Stimulated activated CD4-positive, alpha-beta T cell treated with anti-CD3 and anti-CD28 coated beads, Interleukin-12 subunit alpha, Interleukin-12 subunit beta, amount 100 ng/mL, for 24 hours (primary cell): ENCODE measurements around the gene ALG1L2.
"Not testable (repeated sequence)": the region's sequence is repeated elsewhere in the genome, so short reads cannot be mapped to it uniquely, and the experiment has no call there.

ENCODE experiments used
- DNase-seq, 2 experiments: peaks; one replicate each; pipeline ENCODE4 v3.0.0-alpha.2; 2020; ENCODE audit warnings: low read depth in 2 of 2

The ALG1L2 gene

DNA sequence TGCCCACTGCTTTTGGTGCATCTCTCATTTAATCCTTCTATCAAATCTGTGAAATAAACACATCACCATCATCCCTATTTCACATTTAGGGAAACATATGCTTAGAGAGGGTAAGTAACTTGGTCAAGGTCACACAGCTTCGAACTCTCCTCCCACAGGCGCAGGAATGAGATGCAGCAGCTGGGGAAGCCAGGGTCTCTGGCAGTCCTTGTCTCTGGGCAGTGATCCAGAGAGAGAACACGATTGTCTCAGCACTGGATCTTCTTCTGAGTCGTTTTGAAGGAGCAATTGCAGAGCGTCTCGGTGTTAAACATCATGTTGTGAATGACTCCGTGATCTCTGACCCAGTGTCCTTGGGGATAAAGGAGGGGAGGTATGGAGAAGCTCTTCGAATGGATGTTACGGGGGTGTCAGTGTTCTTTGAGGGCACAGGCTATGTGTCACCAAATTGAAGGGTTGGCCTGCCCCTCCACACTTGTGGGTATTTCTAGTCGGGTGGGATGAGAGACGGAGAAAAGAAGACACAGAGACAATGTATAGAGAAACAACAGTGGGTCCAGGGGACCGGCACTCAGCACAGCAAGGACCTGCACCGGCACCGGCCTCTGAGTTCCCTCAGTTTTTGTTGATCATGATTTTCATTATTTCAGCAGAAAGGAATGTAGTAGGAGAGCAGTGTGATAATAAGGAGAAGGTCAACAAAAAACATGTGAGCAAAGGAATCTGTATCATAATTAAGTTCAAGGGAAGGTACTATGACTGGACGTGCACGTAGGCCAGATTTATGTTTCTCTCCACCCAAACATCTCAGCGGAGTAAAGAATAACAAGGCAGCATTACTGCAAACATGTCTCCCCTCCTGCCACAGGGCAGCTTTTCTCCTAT is 41.5 kb downstream of the ALG1L2 start:
- not testable (repeated sequence) for DNase-seq

DNA sequence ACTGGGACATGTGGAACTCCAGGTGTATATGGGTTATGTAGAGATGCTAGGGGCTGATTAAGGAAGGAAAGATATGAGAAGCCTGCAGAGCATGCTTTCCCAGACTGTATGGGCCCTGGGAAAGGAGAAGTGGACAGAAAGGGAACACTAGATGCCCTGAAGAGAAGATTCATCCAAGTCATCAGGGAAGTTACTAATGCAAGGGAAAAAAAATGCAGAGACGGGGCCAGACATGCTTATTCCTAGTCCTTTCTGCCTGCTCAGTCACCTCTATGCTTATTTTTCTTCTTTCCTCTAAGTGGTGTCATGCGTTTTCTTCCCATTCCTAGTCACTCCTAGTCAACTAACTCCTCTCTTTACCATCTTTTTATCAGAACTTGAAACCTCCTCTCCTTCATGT is 43.8 kb downstream of the ALG1L2 start:
- not testable (repeated sequence) for DNase-seq

DNA sequence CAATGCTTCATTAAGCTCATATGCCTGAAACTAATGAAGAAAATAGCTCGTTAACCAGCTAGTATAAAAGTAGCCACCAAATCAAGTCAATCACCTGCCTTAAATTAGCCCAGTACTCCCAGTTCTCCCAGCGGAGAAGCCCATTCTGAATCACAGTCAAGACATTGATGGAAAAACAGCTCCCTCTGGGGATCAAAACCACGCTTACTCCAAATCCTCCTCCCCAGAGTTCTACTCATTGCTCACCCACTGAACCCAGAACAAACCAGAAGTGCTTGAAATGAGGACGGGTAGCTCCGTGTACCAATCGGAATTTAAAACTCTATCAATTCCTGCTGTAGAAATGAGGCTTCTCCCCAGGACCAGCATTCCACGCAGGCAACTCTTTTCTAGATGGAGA is 54.7 kb downstream of the ALG1L2 start:
- DNase-seq: not testable (repeated sequence)

DNA sequence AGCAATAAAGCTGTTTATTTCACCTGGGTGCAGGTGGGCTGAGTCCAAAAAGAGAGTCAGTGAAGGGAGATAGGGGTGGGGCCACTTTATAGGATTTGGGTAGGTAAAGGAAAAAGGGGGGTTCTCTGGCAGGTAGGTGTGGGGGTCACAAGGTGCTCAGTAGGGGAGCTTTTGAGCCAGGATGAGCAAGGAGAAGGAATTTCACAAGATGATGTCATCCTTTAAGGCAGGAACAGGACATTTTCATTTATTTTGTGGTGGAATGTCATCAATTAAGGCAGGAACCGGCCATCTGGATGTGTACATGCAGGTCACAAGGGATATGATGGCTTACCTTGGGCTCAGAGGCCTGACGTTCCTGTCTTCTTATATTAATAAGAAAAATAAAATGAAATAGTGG is 56.1 kb downstream of the ALG1L2 start:
- DNase-seq: not testable (repeated sequence)

DNA sequence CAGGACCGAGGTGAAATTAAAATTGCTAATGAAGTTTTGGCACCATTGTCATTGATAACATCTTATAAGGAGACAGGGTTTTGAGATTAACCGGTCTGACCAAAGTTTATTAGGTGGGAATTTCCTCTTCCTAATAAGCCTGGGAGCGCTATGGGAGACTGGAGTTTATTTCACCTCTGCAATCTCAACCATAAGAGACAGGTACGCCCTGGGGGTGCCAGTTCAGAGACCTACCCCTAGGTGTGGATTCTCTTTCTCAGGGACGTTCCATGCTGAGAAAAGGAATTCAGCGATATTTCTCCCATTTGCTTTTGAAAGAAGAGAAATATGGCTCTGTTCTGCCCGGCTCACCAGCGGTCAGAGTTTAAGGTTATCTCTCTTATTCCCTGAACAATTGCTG is 57.4 kb downstream of the ALG1L2 start:
- not testable (repeated sequence) for DNase-seq

DNA sequence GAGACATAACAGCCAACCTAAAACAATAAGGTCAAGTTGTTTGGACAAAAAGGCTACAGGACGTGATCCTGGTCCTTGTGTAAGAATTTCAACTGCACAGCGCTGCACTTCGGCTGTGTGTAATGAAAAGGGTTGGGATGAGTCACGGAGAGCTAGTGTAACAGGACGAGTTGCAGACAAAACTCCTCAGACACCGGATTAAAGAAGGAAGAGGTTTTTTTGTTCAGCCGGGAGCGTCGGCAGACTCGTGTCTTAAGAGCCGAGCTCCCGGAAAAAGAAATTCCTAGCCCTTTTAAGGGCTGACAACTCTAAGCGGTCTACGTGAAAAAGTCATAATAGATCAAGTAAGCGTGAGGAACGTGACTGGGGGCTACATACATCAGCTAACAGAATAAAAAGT is 59.1 kb downstream of the ALG1L2 start:
- not testable (repeated sequence) for DNase-seq

DNA sequence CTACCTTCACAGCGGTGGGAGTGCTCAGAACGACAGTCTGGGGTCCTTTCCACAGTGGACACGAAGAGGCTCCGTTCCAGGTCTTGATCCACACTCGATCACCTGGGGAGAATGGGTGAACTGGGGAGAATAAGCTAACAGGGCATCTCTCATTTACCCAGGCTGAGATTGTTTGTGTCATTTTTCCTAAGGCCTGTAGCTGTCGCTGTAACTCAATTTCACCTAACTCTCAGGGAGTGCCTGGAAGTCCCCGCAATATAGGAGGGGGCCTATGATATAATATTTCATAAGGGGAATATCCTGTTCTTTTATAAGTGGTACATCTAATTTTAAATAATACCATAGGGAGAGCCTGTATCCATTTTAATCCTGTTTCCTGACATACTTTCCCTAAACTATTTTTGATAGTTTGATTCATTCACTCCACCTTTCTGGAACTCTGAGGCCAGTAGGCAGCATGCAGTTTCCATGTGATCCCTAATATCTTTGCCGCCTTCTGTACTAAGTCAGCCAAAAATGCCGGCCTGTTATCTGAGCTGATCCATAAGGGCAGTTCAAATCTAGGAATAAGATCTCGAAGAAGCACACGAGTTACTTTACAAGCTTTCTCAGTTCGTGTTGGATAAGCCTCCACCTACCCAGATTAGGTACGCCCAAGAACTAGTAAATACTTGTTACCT is 62.2 kb downstream of the ALG1L2 start:
- not testable (repeated sequence) for DNase-seq

DNA sequence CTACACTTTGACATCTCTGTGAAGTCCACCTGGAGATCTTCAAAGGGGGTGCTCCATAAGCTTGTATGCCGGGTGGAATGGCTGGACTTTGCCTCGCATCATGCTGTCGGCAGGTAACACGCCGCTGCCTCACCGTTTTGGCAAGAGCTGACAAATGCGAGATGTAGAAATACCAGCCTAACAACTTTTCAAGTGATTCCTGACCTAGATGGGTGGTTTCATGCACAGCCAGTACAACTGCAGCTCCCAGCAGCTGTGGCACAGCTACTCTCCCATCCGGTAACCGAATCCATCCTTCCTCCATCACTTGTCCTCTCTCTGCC is 62.7 kb downstream of the ALG1L2 start:
- DNase-seq: not testable (repeated sequence)

DNA sequence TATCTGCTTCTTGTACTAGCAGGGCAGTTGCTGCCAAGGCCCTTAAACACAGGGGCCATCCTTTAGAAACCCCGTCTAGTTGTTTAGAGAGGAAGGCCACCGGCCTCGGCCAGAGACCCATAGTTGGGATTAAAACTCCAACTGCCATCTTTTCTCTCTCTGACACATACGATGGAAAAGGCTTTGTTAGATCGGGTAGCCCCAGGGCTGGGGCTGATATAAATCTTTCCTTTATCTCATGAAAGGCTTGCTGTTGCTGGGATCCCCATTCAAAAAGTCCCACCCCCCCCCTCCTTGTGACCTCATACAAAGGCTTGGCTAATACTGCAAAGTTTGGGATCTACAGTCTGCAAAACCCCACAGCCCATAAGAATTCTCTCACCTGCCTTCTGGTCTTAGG is 63.8 kb downstream of the ALG1L2 start:
- DNase-seq: not testable (repeated sequence)

DNA sequence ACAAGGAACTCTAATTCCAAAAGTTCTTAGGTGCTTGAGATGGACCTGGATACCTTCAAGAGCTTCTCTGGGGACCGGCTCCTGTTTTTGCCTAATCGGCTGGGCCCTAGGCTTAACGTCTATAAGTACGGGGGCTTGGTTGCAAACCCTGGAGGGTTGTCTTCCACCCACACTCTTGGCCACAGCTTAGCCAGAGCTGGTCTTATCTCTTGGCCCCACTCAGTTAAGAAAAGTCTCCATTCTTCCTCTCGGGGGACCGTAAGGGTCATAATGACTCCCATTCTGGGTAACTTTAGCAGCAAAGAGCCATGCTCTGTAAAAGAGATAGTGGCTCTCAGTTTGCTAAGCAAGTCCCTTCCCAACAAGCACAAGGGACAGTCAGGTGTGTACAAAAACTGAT is 64.8 kb downstream of the ALG1L2 start:
- DNase-seq: not testable (repeated sequence)
